ENCODE measurements around the gene PRX.
"Not testable (repeated sequence)": the region's sequence is repeated elsewhere in the genome, so short reads cannot be mapped to it uniquely, and the experiment has no call there.

The PRX gene

DNA sequence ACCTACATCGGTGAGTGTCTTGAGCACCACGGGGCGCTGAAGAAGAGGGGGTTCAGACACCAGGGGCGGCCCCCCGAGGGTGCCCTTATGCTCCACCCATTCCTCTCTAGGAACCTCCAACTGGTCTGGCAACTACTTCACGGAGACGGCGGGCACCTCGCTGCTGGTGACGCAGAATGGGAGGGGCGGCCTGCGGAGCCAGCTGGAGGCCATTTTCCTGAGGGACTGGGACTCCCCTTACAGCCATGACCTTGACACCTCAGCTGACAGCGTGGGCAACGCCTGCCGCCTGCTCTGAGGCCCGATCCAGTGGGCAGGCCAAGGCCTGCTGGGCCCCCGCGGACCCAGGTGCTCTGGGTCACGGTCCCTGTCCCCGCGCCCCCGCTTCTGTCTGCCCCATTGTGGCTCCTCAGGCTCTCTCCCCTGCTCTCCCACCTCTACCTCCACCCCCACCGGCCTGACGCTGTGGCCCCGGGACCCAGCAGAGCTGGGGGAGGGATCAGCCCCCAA lies 35.2 kb downstream of the PRX start:
- H3K27me3 ChIP-seq: no peaks in the 10 kb centered on the region
- peaks cover 37% of the 10 kb centered on the region for H3K36me3 ChIP-seq
- H3K9me3 ChIP-seq: no peaks in the 10 kb centered on the region
- no peak overlapping the region for H3K27ac ChIP-seq
- TF ChIP-seq CTCF (IDR thresholded peaks at IDR 0.05): no peak
- H3K4me3 ChIP-seq (ENCODE audit: low read depth in 1 of 2, low read length in 1 of 2): no peak overlapping the region
- H3K4me1 ChIP-seq (ENCODE audit: control insufficient read depth in 1 of 2, insufficient read depth in 1 of 2, low read depth in 1 of 2, low read length in 1 of 2): no peaks in the 10 kb centered on the region

DNA sequence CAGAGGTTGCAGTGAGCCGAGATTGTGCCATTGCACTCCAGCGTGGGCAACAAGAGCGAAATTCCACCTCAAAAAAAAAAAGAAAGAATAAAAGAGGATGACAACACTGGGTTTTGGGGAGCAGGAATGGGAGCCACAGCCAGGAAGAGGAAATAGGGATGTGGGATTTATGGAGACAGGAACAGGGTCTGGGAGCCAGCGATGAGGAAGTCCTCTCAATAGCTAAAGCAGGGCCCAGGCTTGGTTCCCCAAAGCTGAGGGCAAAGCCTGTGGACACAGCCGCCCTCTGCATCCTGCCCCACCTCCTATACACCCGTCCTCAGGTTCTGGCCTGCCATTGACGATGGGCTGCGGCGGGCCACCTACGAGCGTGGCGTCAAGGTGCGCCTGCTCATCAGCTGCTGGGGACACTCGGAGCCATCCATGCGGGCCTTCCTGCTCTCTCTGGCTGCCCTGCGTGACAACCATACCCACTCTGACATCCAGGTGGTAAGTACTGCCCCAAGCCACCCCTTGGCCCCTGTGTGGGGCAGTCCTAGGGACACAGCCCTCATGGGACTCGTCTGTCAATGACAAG lies 36.8 kb downstream of the PRX start:
- no peak overlapping the region for H3K27ac ChIP-seq
- no peaks in the 10 kb centered on the region for H3K4me1 ChIP-seq (ENCODE audit: control insufficient read depth in 1 of 2, insufficient read depth in 1 of 2, low read depth in 1 of 2, low read length in 1 of 2)
- no peaks in the 10 kb centered on the region for H3K9me3 ChIP-seq
- no peak for TF ChIP-seq CTCF (IDR thresholded peaks at IDR 0.05)
- peaks cover 46% of the 10 kb centered on the region for H3K36me3 ChIP-seq
- H3K4me3 ChIP-seq (ENCODE audit: low read depth in 1 of 2, low read length in 1 of 2): no peak overlapping the region
- H3K27me3 ChIP-seq: no peaks in the 10 kb centered on the region

- no peak for TF ChIP-seq CTCF (IDR thresholded peaks at IDR 0.05)
- Histone ChIP-seq H3K9me3 (no peaks in the 10 kb centered on the region), H3K27me3 (no peaks in the 10 kb centered on the region), H3K4me3 (ENCODE audit: low read depth in 1 of 2, low read length in 1 of 2) (no peak overlapping the region), H3K4me1 (ENCODE audit: control insufficient read depth in 1 of 2, insufficient read depth in 1 of 2, low read depth in 1 of 2, low read length in 1 of 2) (peaks cover 3% of the 10 kb centered on the region in 2 experiments), H3K27ac (no peak overlapping the region), H3K36me3 (peaks cover 54% of the 10 kb centered on the region)
Measured at GRCh38 chr19:40374084-40374483, 39.1 kb downstream of the PRX start.

DNA sequence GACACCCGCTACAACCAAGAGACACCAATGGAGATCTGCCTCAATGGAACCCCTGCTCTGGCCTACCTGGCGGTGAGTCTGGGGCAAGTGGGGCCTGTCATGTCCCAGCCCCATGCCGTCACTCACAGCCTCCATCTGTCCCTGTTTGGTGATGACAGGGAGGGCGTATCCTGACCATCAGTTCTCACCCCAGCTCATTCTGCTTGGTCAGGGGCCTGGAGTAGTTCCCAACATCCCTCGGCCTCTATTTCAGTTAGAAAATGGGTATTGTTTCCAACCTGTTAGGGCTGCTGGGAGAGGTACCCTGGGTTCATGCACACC lies 41.4 kb downstream of the PRX start:
- peaks cover 3% of the 10 kb centered on the region in 2 experiments for H3K4me1 ChIP-seq (ENCODE audit: control insufficient read depth in 1 of 2, insufficient read depth in 1 of 2, low read depth in 1 of 2, low read length in 1 of 2)
- H3K36me3 ChIP-seq: peaks cover 45% of the 10 kb centered on the region
- no peak overlapping the region for H3K4me3 ChIP-seq (ENCODE audit: low read depth in 1 of 2, low read length in 1 of 2)
- no peaks in the 10 kb centered on the region for H3K27me3 ChIP-seq
- H3K9me3 ChIP-seq: no peaks in the 10 kb centered on the region
- no peak for TF ChIP-seq CTCF (IDR thresholded peaks at IDR 0.05)
- no peak overlapping the region for H3K27ac ChIP-seq

- no peaks in the 10 kb centered on the region for H3K27me3 ChIP-seq
- peaks cover 46% of the 10 kb centered on the region for H3K36me3 ChIP-seq
- no peak overlapping the region for H3K27ac ChIP-seq
- peaks cover 3 to 4% of the 10 kb centered on the region in 2 experiments for H3K4me1 ChIP-seq (ENCODE audit: control insufficient read depth in 1 of 2, insufficient read depth in 1 of 2, low read depth in 1 of 2, low read length in 1 of 2)
- H3K9me3 ChIP-seq: no peaks in the 10 kb centered on the region
- TF ChIP-seq CTCF (IDR thresholded peaks at IDR 0.05): no peak
- no peak overlapping the region for H3K4me3 ChIP-seq (ENCODE audit: low read depth in 1 of 2, low read length in 1 of 2)
Measured at GRCh38 chr19:40370997-40371801, 42.0 kb downstream of the PRX start.

DNA sequence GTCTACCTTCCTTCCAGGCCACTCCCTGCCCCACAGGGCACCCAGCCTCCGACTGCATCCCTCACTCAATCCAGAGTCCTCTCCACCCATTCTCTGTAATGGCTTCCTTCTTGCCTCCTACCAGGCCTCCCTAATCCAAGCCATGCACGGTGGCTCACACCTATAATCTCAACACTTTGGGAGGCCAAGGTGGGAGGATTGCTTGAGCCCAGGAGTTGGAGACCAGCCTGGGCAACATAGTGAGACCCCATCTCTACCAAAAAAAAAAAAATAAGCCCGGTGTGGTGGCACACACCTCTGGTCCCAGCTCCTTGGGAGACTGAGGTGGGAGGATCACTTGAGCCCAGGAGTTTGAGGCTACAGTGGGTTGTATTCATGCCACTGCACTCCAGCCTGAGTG lies 42.9 kb downstream of the PRX start:
- H3K9me3 ChIP-seq; H3K27me3 ChIP-seq; H3K27ac ChIP-seq; H3K4me3 ChIP-seq (ENCODE audit: low read depth in 1 of 2, low read length in 1 of 2): not testable (repeated sequence)
- H3K4me1 ChIP-seq (ENCODE audit: control insufficient read depth in 1 of 2, insufficient read depth in 1 of 2, low read depth in 1 of 2, low read length in 1 of 2): peaks cover 10 to 13% of the 10 kb centered on the region in 2 experiments
- peaks cover 46% of the 10 kb centered on the region for H3K36me3 ChIP-seq
